GM18505 (cell line): ENCODE measurements around the gene IQCM.

ENCODE experiments used
- ATAC-seq: cut with Tn5 transposase; IDR thresholded peaks from one replicate; pipeline ENCODE4 v1.9.1; 2021; ENCODE audit not compliant: unreplicated experiment
- POLR2A ChIP-seq: IDR thresholded peaks from 4 replicates; pipeline ENCODE4 v1.6.1; 2011; ENCODE audit warnings: borderline replicate concordance; ENCODE audit not compliant: insufficient read depth, insufficient read length; ENCODE audit errors: extremely low read depth

Gene IQCM

GRCh38 chr4:149711593-149712365 is 103.9 kb downstream of the IQCM start:
- TF ChIP-seq POLR2A, result no peak
- ATAC-seq, result no peak

- no peak for TF ChIP-seq POLR2A
- no peak for ATAC-seq
Measured at GRCh38 chr4:149709640-149710039, 106.0 kb downstream of the IQCM start.

GRCh38 chr4:149708513-149709130 is 107.0 kb downstream of the IQCM start:
- ATAC-seq, result no peak
- TF ChIP-seq POLR2A, result no peak

- no peak for ATAC-seq
- no peak for TF ChIP-seq POLR2A
Measured at GRCh38 chr4:149707862-149708261, 107.8 kb downstream of the IQCM start.

- no peak for ATAC-seq
- TF ChIP-seq POLR2A, result no peak
Measured at GRCh38 chr4:149706942-149707341, 108.7 kb downstream of the IQCM start.

- no peak for TF ChIP-seq POLR2A
- no peak for ATAC-seq
Measured at GRCh38 chr4:149702414-149703293, 113.0 kb downstream of the IQCM start.

GRCh38 chr4:149701435-149702156 is 114.0 kb downstream of the IQCM start:
- no peak for TF ChIP-seq POLR2A
- ATAC-seq, result no peak

- no peak for ATAC-seq
- TF ChIP-seq POLR2A, result no peak
Measured at GRCh38 chr4:149700272-149700671, 115.4 kb downstream of the IQCM start.

GRCh38 chr4:149699642-149700041 is 116.0 kb downstream of the IQCM start:
- TF ChIP-seq POLR2A, result no peak
- no peak for ATAC-seq

GRCh38 chr4:149690726-149691125 is 124.9 kb downstream of the IQCM start:
- no peak for TF ChIP-seq POLR2A
- ATAC-seq, result no peak

GRCh38 chr4:149684516-149684915 is 131.1 kb downstream of the IQCM start:
- no peak for TF ChIP-seq POLR2A
- no peak for ATAC-seq

- ATAC-seq, result peak; percentile 89
- no peak for TF ChIP-seq POLR2A
Measured at GRCh38 chr4:149676076-149676475, 139.6 kb downstream of the IQCM start.

- TF ChIP-seq POLR2A, result no peak
- ATAC-seq, result no peak
Measured at GRCh38 chr4:149645790-149646189, 169.9 kb downstream of the IQCM start.
